Stimulated activated CD8-positive, alpha-beta memory T cell treated with anti-CD3 and anti-CD28 coated beads, Interleukin-15, amount 100 ng/mL, for 4 hours (primary cell): Measurements from ENCODE around the gene ADTRP.

Source experiments
- DNase-seq, 2 donors: peaks; one replicate each; pipeline ENCODE4 v3.0.0-alpha.2; 2020; ENCODE audit warnings: low read depth in 2 of 2

ADTRP gene

DNA sequence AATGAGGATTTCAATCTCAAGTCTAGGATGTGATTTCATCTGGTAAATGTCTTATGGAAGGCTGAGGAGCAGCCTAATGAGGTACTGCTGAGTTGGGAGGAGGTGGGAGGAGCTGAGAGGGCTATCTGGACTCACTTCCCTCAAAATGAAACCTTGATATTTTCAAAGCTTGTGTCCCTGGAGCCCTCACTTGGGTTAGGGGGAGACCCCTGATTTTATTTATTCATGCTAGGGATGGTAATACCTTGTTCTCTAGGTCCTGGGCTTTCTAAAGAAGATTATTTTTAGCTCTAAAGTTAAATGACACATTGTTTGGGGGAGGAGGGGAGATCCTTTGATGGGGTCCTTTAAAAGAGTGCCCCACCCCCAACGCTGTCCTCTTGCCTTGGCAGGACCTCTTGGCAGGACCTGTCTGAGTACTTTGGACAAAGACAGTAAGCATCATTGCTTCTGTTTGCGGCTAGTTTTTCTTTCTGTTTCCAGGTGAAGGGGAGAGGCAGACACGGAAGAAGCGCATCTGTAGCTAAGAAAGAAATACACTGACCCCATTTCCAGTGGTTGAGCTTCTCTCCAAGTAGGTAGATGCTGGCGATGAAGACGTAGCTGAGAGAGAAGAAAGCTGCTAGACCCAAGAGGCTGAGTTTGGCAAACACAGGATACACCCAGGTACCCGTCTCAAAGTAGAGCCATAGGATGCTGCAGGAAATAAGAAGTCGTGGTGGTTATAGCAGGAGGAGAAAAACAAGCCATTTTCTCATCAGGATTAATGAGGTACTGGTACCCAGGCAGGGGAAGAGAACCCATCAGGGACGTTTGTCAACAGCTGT lies 55.6 kb downstream of the ADTRP start:
- no peak for DNase-seq

GRCh38 chr6:11722220-11722619 lies 56.4 kb downstream of the ADTRP start:
- DNase-seq: no peak

GRCh38 chr6:11718463-11718862 lies 60.1 kb downstream of the ADTRP start:
- no peak for DNase-seq

GRCh38 chr6:11718031-11718430 lies 60.6 kb downstream of the ADTRP start:
- DNase-seq: no peak

DNA sequence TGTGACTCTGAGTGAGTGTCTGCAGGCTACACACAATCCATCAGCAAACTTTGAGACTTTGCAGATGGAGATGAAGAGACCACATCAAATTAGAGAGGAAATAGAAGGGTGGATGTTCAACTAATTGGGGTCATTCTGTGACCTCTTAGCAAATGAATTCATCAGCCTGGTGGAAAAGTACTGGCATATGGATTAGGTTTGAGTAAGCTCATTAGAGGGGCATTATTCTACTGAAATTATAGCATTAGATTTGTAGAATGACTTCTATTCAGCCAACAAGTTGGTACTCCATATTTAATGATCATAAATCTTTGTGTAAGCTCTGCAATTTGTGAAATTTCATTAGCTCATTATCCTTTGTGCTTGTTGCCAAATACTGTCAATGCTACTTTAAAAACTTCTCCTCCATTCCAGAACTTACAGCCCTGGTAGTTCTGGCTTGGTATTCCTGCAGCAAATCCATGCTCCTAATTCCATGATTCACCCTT lies 63.8 kb downstream of the ADTRP start:
- DNase-seq: no peak

DNA sequence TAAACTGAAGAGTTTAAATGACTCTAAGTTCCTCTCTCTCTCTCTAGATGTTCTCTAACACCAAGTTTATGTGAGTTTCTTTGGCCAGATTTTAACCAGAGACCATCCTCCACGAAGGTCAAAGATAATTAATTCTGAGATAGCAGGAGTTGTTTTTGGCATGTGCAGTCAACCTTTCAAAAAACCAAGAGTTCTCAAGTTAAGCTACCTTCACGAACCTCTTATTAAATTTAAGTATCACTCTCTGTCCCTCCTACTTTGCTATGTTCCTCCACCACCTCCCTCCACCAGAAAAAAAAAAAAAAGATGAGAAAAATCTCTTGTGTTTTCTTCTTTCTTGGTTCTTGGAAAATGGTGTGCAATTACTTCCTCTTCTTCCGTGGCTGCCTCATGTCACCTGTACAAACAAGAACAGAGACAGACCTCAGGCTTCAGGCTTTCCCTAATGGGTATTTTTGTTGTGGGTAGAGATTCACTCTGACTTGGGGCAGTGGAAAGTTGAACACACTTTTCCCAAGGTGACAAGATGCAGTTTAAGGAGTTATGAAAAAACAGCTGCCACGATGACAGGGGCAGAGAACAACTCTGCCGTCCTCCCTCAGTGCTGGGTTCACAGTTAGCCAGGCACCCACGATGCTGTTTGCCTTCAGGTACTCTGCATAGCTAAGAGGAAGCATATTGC lies 64.3 kb downstream of the ADTRP start:
- DNase-seq: no peak

- no peak for DNase-seq
Measured at GRCh38 chr6:11712760-11713159, 65.8 kb downstream of the ADTRP start.

- no peak for DNase-seq
Measured at GRCh38 chr6:11711984-11712711, 66.5 kb downstream of the ADTRP start.

- DNase-seq: peak in 1 of 2 donors; percentile 36
Measured at GRCh38 chr6:11711003-11711983, 67.3 kb downstream of the ADTRP start.

DNA sequence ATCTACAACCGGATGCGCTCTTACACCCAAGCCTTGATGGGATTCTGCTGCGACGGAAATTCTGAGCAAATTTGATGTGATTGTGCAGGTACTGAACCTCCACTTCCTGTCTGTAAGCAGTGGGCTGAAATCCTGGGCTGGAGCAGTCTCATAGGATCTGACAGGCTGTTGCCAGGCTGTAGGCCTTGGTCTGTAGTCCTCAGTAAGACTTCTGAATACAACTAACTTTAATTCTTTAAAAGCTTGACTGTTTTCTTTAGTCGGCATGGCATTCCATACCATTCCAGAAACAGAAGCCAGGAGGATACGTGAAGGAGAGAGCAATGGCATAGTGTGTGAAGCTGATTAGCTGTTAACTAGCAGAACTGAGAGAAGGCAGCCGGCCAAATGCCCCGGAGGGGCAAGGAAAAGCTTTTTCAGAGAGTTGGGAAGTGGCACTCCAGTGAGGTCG lies 68.3 kb downstream of the ADTRP start:
- DNase-seq: peak in 1 of 2 donors; percentile 54

GRCh38 chr6:11706171-11706570 lies 72.4 kb downstream of the ADTRP start:
- no peak for DNase-seq

DNA sequence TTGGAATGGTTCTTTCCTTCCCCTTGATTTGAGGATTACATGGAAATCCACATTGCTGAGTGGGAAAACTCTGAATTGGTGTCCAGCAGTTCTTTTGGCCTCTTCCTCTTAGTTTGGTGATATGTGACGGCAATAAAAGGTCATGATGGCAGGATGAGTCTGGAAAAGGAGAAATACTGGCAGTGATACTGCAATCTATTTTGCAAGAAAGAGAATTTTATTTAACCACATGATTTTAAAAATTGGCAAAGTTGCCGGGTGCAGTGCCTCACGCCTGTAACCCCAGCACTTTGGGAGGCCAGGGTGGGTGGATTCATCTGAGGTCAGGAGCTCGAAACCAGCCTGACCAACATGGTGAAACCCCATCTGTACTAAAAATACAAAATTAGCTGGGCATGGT lies 73.1 kb downstream of the ADTRP start:
- DNase-seq: no peak

- no peak for DNase-seq
Measured at GRCh38 chr6:11705069-11705468, 73.5 kb downstream of the ADTRP start.

GRCh38 chr6:11703725-11704124 lies 74.9 kb downstream of the ADTRP start:
- DNase-seq: no peak

DNA sequence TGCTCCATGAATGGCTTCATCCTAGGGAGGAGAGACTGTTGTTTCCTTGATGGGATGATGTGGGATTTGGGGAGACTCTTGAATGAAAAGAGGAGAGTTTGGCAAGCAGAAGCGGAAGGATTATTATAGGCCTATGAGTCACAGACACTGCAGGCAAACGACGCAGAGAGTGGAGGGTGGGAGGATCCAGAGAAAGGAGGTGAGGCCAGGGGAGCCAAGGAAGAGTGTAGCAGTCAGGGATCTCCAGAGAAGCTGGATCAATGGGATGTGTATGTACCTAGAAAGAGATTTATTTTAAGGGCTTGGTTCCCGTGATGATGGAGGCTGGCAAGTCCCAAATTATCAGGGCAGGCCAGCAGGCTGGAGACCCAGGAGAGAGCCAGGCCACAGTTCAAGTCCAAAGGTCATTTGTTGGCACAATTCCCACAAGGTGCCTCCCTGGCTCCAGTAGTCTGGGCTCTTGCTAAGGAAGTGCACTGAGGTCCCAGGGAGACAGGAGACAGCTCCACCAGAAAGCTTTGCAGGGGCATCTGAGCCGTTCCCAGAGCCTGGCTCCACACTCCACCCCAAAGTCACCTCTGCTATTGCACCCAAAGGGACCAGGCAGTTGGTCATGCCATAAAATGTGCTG lies 76.0 kb downstream of the ADTRP start:
- no peak for DNase-seq

DNA sequence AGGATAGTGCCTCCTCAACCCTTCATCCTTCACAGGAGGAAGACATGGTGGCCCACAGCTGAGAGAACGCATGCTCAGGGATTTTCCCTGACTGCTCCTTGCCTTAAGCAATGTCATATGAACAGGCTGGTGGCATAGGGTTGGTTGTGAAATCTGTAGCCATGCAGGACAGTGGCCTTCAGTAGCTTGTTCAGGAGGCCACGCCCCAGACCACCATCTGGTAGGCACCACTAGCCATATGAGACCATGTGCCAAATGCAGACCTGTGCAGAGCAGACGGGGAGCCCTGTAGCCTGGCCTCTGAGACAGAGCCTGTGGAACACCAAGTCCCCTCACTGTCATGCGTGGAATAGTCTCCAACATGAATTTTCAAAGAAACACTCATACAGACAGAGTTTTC lies 76.5 kb downstream of the ADTRP start:
- no peak for DNase-seq

DNA sequence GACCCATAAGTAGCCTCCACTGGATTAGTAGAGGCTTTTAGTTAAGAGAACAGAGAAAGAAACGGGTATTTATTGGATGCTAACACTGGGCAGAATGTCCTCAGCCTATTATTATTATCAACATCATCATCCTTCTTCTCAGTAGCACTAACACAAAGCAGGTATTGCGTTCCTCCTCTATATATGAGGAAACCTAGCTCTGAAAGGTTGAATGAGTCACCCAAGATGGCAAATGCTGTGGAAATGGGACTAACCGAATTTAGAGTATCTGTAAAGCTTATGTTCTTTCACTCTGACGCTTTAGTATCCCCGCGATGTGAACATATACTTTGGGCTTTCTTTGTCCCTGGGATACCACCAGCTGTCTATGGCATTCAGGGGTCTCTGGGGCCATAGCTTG lies 77.0 kb downstream of the ADTRP start:
- no peak for DNase-seq

- DNase-seq: no peak
Measured at GRCh38 chr6:11700118-11700718, 78.4 kb downstream of the ADTRP start.

GRCh38 chr6:11699576-11699975 lies 79.0 kb downstream of the ADTRP start:
- DNase-seq: no peak
